OCI-LY7 (cell line): ENCODE measurements around the gene TALDO1. TPM values are rescaled to one million over a fixed set of nuclear protein-coding genes. Genes with fewer than 3 reads are reported as not detected.
A peak's percentile ranks its signal among the peaks of the same experiment; 100 is the strongest.

Experiments
- BruUV-seq: library from RNA; stranded (reverse); fragments of 400-500 nt; replicated peaks from 2 replicates; lab custom pipeline; 2021; lab: Mats Ljungman, UMichigan
- CTCF ChIA-PET: fragments of 300-600 bp; sonication (Branson Sonifier 250); formaldehyde crosslinking; loops from one replicate; lab custom pipeline; 2022; ENCODE audit warnings: antibody characterized with exemption; ENCODE audit not compliant: unreplicated experiment; lab: Charles Lee
- POLR2A ChIA-PET: fragments of 300-600 bp; sonication (Branson Sonifier 250); formaldehyde crosslinking; loops from one replicate; lab custom pipeline; 2022; ENCODE audit warnings: antibody characterized with exemption; lab: Charles Lee
- DNase-seq: peaks from one replicate; pipeline ENCODE4 v3.0.0-alpha.2; 2015; ENCODE audit warnings: low spot score
- H2AFZ ChIP-seq: fragments of 200-600 bp; sonication (generic), shearing (Covaris generic); 2 replicates; pipeline ENCODE4 v1.6.1; 2014; ENCODE audit warnings: mild to moderate bottlenecking, antibody characterized with exemption, low read length, moderate library complexity
- H3K27ac ChIP-seq: fragments of 200-600 bp; sonication (generic); 2 replicates; pipeline ENCODE4 v1.5.1; 2014; ENCODE audit warnings: mixed run types, low read depth, mild to moderate bottlenecking, moderate library complexity, low read length, inconsistent platforms; ENCODE audit not compliant: poor library complexity, severe bottlenecking
- H3K36me3 ChIP-seq: fragments of 200-600 bp; sonication (generic); 2 replicates; pipeline ENCODE4 v1.6.1; 2014; ENCODE audit warnings: mild to moderate bottlenecking, antibody characterized with exemption, low read length, moderate library complexity, mixed read lengths; ENCODE audit not compliant: insufficient read depth
- H3K4me1 ChIP-seq: fragments of 200-600 bp; sonication (generic); 2 replicates; pipeline ENCODE4 v1.5.1; 2014; ENCODE audit warnings: mild to moderate bottlenecking, low read length; ENCODE audit not compliant: insufficient read depth, poor library complexity, severe bottlenecking
- H3K4me2 ChIP-seq: fragments of 200-600 bp; sonication (generic); 2 replicates; pipeline ENCODE4 v1.6.1; 2014; ENCODE audit warnings: mild to moderate bottlenecking, low read length
- H3K4me3 ChIP-seq: fragments of 200-600 bp; sonication (generic); 2 replicates; pipeline ENCODE4 v1.5.1; 2014; ENCODE audit warnings: mild to moderate bottlenecking, low read depth, low read length; ENCODE audit not compliant: poor library complexity, severe bottlenecking
- H3K79me2 ChIP-seq: fragments of 200-600 bp; sonication (generic); 2 replicates; pipeline ENCODE4 v1.6.1; 2016; ENCODE audit warnings: low read depth, mild to moderate bottlenecking, low read length, moderate library complexity, mixed read lengths; ENCODE audit not compliant: insufficient read depth
- H3K9me2 ChIP-seq: fragments of 200-600 bp; sonication (generic); 2 replicates; pipeline ENCODE4 v1.6.1; 2016; ENCODE audit warnings: mild to moderate bottlenecking, low read length, mixed read lengths; ENCODE audit not compliant: insufficient read depth
- H3K9me3 ChIP-seq: fragments of 200-600 bp; sonication (generic); 2 replicates; pipeline ENCODE4 v1.6.1; 2014; ENCODE audit warnings: mild to moderate bottlenecking, mixed run types, low read length, mixed read lengths
- H4K20me1 ChIP-seq: fragments of 200-600 bp; sonication (generic); 2 replicates; pipeline ENCODE4 v1.6.1; 2014; ENCODE audit warnings: mild to moderate bottlenecking, antibody characterized with exemption, low read length, moderate library complexity, mixed read lengths; ENCODE audit not compliant: insufficient read depth
- EZH2phosphoT487 ChIP-seq: fragments of 200-600 bp; sonication (generic); IDR thresholded peaks from 2 replicates; pipeline ENCODE4 v1.6.1; 2018; ENCODE audit warnings: low read depth, borderline replicate concordance, mild to moderate bottlenecking, mixed run types, antibody characterized with exemption, low read length, moderate library complexity, mixed read lengths
- intact Hi-C: fragments of 100-400 bp; cut with micrococcal nuclease; formaldehyde crosslinking; loops from one replicate; pipeline ENCODE4 v1.10.0; 2022; ENCODE audit not compliant: unreplicated experiment
- total RNA-seq, 2 experiments: library from RNA; depleted of rRNA in 1 of 2; stranded (reverse); fragments of >200 nt in 1 of 2; shearing (Covaris generic) in 1 of 2; gene quantifications; 2 replicates each; pipeline ENCODE4 v1.2.3, GENCODE V29; 2014 to 2022
- TF ChIP-seq, protein P1 (sequence below): fragments of 200-600 bp; sonication (generic); conservative IDR thresholded peaks from 2 replicates; pipeline ENCODE4 v1.5.1; 2014; ENCODE audit warnings: mild to moderate bottlenecking, antibody characterized with exemption, low read length, moderate library complexity, mixed read lengths

The TALDO1 gene
- total RNA-seq, 2 experiments from 2014 or later: 172 to 226 TPM

DNA sequence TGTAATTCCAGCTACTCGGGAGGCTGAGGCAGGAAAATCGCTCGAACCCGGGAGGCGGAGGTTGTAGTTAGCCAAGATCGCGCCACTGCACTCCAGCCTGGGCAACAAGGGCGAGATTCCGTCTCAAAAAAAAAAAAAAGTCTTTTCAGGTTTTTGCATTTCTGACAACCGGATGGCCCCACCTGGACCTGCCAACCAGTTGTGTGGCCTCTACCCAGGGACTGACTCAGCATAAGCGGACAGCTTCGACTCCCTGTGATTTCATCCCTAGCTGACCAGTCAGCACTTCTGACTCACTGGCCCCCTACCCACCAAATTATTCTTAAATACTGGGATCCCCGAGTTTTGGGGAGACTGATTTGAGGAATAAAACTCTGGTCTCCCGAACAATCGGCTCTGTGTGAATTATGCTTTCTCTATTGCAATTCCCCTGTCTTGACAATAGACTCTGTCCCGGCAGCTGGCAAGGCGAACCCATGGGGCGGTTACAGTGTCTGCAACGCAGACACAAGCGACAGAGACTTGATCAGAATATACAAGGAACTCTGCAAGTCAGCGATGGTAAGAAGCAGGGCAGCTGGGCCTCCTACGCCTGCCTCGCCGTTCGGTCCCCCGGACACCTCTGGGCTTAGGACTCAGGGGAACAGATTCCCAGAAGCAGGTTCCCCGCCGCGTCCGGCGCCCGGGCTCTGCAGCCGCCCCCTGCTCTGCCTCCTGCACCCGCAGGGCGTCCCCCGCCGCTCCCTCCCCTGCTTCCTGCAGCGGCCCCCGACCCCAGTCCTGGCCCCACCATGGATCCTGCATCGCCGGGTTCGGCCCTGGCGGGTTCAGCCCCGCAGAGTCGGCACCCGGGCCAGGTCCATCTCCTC, 741 bp upstream of the TALDO1 start:
- Histone ChIP-seq H3K27ac (peak overlapping the region; percentile 68), H3K36me3 (peaks cover 22% of the 10 kb centered on the region), H3K9me2 (no peaks in the 10 kb centered on the region), H3K4me2 (peak overlapping the region; percentile 79), H2AFZ (peak overlapping the region; percentile 59; the same call in 1 of the 2 replicates), H3K79me2 (peaks cover 41% of the 10 kb centered on the region), H3K9me3 (no peaks in the 10 kb centered on the region), H3K4me3 (peak overlapping the region; percentile 93), H3K4me1 (peaks cover 22% of the 10 kb centered on the region), H4K20me1 (peaks cover 6% of the 10 kb centered on the region; the same call in 1 of the 2 replicates)
- CTCF ChIA-PET: no interaction called here
- POLR2A ChIA-PET: interaction anchor here (1.2 to 1.9 kb wide), 3 partner anchors 10 to 30 kb away, joined by 5 to 7 read pairs (median 6); no protein-coding TSS in a partner anchor
- intact Hi-C loops: loop anchor here (1.0 to 5.0 kb wide), 2 partner anchors 30 to 51 kb away; partner anchors contain the start of gene SLC25A22
- DNase-seq: peak; percentile 35
- no peak for TF ChIP-seq EZH2phosphoT487
- TF ChIP-seq, protein P1, sequence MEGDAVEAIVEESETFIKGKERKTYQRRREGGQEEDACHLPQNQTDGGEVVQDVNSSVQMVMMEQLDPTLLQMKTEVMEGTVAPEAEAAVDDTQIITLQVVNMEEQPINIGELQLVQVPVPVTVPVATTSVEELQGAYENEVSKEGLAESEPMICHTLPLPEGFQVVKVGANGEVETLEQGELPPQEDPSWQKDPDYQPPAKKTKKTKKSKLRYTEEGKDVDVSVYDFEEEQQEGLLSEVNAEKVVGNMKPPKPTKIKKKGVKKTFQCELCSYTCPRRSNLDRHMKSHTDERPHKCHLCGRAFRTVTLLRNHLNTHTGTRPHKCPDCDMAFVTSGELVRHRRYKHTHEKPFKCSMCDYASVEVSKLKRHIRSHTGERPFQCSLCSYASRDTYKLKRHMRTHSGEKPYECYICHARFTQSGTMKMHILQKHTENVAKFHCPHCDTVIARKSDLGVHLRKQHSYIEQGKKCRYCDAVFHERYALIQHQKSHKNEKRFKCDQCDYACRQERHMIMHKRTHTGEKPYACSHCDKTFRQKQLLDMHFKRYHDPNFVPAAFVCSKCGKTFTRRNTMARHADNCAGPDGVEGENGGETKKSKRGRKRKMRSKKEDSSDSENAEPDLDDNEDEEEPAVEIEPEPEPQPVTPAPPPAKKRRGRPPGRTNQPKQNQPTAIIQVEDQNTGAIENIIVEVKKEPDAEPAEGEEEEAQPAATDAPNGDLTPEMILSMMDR: no peak
- no TSS peak for BruUV-seq

DNA sequence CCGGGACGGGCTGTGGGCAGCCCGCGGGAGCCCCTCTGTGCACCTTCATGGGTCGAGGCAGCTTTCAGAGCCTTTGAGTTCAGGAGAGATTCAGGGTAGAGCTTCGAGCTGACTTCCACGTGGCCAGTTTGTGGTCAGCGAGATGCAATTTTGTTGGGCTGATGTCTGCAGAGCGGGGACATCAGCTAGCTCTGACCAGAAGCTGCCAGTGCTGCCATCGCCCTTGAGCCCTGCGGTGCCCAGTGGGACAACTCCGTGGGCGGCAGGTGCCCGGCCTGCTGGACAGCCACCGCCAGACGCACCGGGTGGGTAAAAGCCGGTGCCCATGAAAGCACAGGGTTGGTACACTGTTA, 719 bp downstream of the TALDO1 start:
- CTCF ChIA-PET: interaction anchor here (0.6 to 1.2 kb wide), 2 partner anchors 22 to 34 kb away, joined by 3 to 4 read pairs; no protein-coding TSS in a partner anchor
- intact Hi-C loops: loop anchor here (5.0 kb wide), 1 partner anchor 49 kb away; the partner anchor contains the start of gene SLC25A22
- Histone ChIP-seq H3K4me3 (peak overlapping the region; percentile 93), H3K9me2 (no peaks in the 10 kb centered on the region), H3K79me2 (peaks cover 56% of the 10 kb centered on the region), H3K4me1 (peaks cover 22% of the 10 kb centered on the region), H4K20me1 (peaks cover 6% of the 10 kb centered on the region; the same call in 1 of the 2 replicates), H3K36me3 (peaks cover 31% of the 10 kb centered on the region), H3K27ac (peak overlapping the region; percentile 68), H2AFZ (no peak overlapping the region; the same call in 1 of the 2 replicates), H3K9me3 (no peaks in the 10 kb centered on the region), H3K4me2 (peak overlapping the region; percentile 97)
- BruUV-seq: no TSS peak
- POLR2A ChIA-PET: interaction anchor here (0.8 to 1.9 kb wide), 7 partner anchors 9 to 73 kb away, joined by 3 to 7 read pairs (median 5); partner anchors contain the start of gene TMEM80
- DNase-seq: no peak
- TF ChIP-seq, protein P1: no peak
- no peak for TF ChIP-seq EZH2phosphoT487
